22Rv1 (cell line): ENCODE data around the gene NOC2L.

Source experiments
- ZFX ChIP-seq: fragments of 450-650 bp; IDR thresholded peaks from 2 replicates; pipeline ENCODE4 v1.6.1; 2017; ENCODE audit warnings: antibody characterized with exemption, borderline replicate concordance
- TF ChIP-seq, protein P1 (sequence below): fragments of 450-650 bp; IDR thresholded peaks from 2 replicates; pipeline ENCODE4 v1.5.1; 2017; ENCODE audit warnings: mild to moderate bottlenecking

DNA sequence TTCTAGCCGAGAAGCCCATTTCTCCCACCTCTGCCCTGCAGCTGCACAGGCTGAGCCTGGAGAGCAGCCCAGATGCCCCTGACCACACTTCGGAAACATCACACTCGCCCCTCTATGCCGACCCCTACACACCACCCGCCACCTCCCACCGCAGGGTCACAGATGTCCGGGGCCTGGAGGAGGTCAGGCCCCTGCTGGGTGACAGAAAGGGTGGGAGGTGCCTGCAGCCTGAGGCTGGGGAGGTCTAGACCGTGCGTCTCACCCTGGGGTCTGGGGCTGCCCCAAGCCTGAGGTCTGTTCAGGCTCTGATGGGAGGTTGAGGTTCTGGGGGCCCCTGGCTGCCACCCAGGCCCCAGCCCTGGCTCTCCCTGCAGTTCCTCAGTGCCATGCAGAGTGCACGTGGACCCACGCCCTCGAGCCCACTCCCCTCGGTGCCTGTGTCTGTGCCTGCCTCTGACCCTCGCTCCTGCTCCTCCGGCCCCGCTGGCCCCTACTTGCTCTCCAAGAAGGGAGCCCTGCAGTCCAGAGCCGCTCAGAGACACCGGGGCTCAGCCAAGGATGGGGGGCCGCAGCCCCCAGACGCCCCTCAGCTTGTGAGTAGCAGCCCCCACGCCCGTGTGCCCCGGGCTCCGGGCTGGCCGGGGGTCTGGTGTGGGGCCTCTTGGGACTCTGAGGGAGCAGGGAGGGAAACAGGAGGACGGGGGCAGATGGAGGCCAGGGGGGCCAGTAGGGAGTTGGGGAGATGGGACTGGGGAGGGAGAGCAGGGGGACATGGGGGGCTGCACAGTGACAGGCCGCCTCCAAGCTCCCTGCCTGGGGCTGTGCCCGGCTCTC lies 14.6 kb upstream of the NOC2L start:
- TF ChIP-seq, protein P1, sequence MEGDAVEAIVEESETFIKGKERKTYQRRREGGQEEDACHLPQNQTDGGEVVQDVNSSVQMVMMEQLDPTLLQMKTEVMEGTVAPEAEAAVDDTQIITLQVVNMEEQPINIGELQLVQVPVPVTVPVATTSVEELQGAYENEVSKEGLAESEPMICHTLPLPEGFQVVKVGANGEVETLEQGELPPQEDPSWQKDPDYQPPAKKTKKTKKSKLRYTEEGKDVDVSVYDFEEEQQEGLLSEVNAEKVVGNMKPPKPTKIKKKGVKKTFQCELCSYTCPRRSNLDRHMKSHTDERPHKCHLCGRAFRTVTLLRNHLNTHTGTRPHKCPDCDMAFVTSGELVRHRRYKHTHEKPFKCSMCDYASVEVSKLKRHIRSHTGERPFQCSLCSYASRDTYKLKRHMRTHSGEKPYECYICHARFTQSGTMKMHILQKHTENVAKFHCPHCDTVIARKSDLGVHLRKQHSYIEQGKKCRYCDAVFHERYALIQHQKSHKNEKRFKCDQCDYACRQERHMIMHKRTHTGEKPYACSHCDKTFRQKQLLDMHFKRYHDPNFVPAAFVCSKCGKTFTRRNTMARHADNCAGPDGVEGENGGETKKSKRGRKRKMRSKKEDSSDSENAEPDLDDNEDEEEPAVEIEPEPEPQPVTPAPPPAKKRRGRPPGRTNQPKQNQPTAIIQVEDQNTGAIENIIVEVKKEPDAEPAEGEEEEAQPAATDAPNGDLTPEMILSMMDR = no peak
- no peak for TF ChIP-seq ZFX
